Parathyroid adenoma (tissue), 2 donors: ENCODE data around the gene GPR32.

Experiments used
- H2AFZ ChIP-seq: fragments of 300-600 bp; sonication (generic); one replicate; pipeline ENCODE4 v1.7.0; 2017; ENCODE audit warnings: antibody characterized with exemption, mild to moderate bottlenecking
- H3K27ac ChIP-seq: fragments of 300-600 bp; sonication (generic); one replicate; pipeline ENCODE4 v1.7.0; 2017
- H3K27me3 ChIP-seq: fragments of 300-600 bp; sonication (generic); one replicate; pipeline ENCODE4 v1.7.0; 2017; ENCODE audit warnings: low read length; ENCODE audit not compliant: control insufficient read depth, insufficient read depth
- H3K36me3 ChIP-seq: fragments of 300-600 bp; sonication (generic); one replicate; pipeline ENCODE4 v1.7.0; 2017; ENCODE audit warnings: low read length; ENCODE audit not compliant: control insufficient read depth, insufficient read depth
- H3K4me1 ChIP-seq: fragments of 300-600 bp; sonication (generic); one replicate; pipeline ENCODE4 v1.7.0; 2017; ENCODE audit warnings: control low read depth
- H3K4me2 ChIP-seq: fragments of 300-600 bp; sonication (generic); one replicate; pipeline ENCODE4 v1.7.0; 2017; ENCODE audit warnings: low read length
- H3K4me3 ChIP-seq: fragments of 300-600 bp; sonication (generic); one replicate; pipeline ENCODE4 v1.7.0; 2017; ENCODE audit warnings: low read depth, low read length
- H3K79me2 ChIP-seq: fragments of 300-600 bp; sonication (generic); one replicate; pipeline ENCODE4 v1.7.0; 2017; ENCODE audit warnings: control low read depth
- H3K9ac ChIP-seq: fragments of 300-600 bp; sonication (generic); one replicate; pipeline ENCODE4 v1.7.0; 2017; ENCODE audit warnings: mild to moderate bottlenecking
- H3K9me3 ChIP-seq: fragments of 300-600 bp; sonication (generic); one replicate; pipeline ENCODE4 v1.7.0; 2017; ENCODE audit warnings: low read length; ENCODE audit not compliant: control insufficient read depth
- CTCF ChIP-seq: fragments of 300-600 bp; sonication (generic); IDR thresholded peaks from one replicate; pipeline ENCODE4 v1.7.0; 2017; ENCODE audit warnings: antibody characterized with exemption, mild to moderate bottlenecking
- donor health status: primary hyperparathyroidism.

Gene GPR32

GRCh38 chr19:50739132-50739913, 30.9 kb upstream of the GPR32 start:
- Histone ChIP-seq H3K9me3 (no peaks in the 10 kb centered on the region), H2AFZ (no peak overlapping the region), H3K36me3 (no peaks in the 10 kb centered on the region), H3K9ac (no peak overlapping the region), H3K79me2 (no peaks in the 10 kb centered on the region), H3K27ac (no peak overlapping the region), H3K4me1 (no peaks in the 10 kb centered on the region), H3K4me2 (no peak overlapping the region), H3K27me3 (no peaks in the 10 kb centered on the region), H3K4me3 (no peak overlapping the region)
- no peak for TF ChIP-seq CTCF

GRCh38 chr19:50739914-50740426, 30.3 kb upstream of the GPR32 start:
- Histone ChIP-seq H3K4me1 (no peaks in the 10 kb centered on the region), H2AFZ (no peak overlapping the region), H3K4me3 (no peak overlapping the region), H3K27me3 (no peaks in the 10 kb centered on the region), H3K27ac (no peak overlapping the region), H3K9me3 (no peaks in the 10 kb centered on the region), H3K9ac (no peak overlapping the region), H3K4me2 (no peak overlapping the region), H3K79me2 (no peaks in the 10 kb centered on the region), H3K36me3 (no peaks in the 10 kb centered on the region)
- TF ChIP-seq CTCF: no peak

- Histone ChIP-seq H3K4me3 (no peak overlapping the region), H3K36me3 (no peaks in the 10 kb centered on the region), H3K9me3 (no peaks in the 10 kb centered on the region), H3K9ac (no peak overlapping the region), H3K4me2 (no peak overlapping the region), H3K27me3 (no peaks in the 10 kb centered on the region), H3K27ac (no peak overlapping the region), H3K4me1 (no peaks in the 10 kb centered on the region), H2AFZ (no peak overlapping the region), H3K79me2 (no peaks in the 10 kb centered on the region)
- no peak for TF ChIP-seq CTCF
Measured at GRCh38 chr19:50741179-50741933, 28.9 kb upstream of the GPR32 start.

GRCh38 chr19:50743537-50743936, 26.7 kb upstream of the GPR32 start:
- H3K4me2 ChIP-seq: no peak overlapping the region
- no peak overlapping the region for H3K9ac ChIP-seq
- no peak overlapping the region for H2AFZ ChIP-seq
- H3K4me3 ChIP-seq: no peak overlapping the region
- no peaks in the 10 kb centered on the region for H3K79me2 ChIP-seq
- H3K9me3 ChIP-seq: no peaks in the 10 kb centered on the region
- no peaks in the 10 kb centered on the region for H3K36me3 ChIP-seq
- no peaks in the 10 kb centered on the region for H3K4me1 ChIP-seq
- TF ChIP-seq CTCF: no peak
- H3K27ac ChIP-seq: no peak overlapping the region
- no peaks in the 10 kb centered on the region for H3K27me3 ChIP-seq
